Measurements from ENCODE around the gene NTN1. TPM values are rescaled to one million over a fixed set of nuclear protein-coding genes. Genes with fewer than 3 reads are reported as not detected.
"Not testable (repeated sequence)": the region's sequence is repeated elsewhere in the genome, so short reads cannot be mapped to it uniquely, and the experiment has no call there.

NTN1 gene
- total and polyA plus RNA-seq, 2 of the 13 experiments (the other 11 are each of a cell fraction or from before 2014, with no cell fraction given) = 0.04 to 0.05 TPM

GRCh38 chr17:9256751-9257629 lies 235.7 kb downstream of the NTN1 start:
- H3K79me2 ChIP-seq (ENCODE audit: insufficient read depth, low read length) = no peaks in the 10 kb centered on the region
- BruUV-seq (replicated peaks) = no TSS peak
- no peak overlapping the region; a peak in 1 of 6 replicates for H3K4me3 ChIP-seq (replicated peaks in 1 of 3; ENCODE audit: insufficient read depth in 1 of 3, low read depth in 2 of 3, low read length in 3 of 3)
- H2AFZ ChIP-seq (ENCODE audit: low read length) = no peak overlapping the region
- H3K9ac ChIP-seq (ENCODE audit: insufficient read depth, low read depth, low read length) = no peak overlapping the region
- H3K27ac ChIP-seq (ENCODE audit: extremely low read length, insufficient read depth, low read length) = no peak overlapping the region
- ATAC-seq (no peak), FAIRE-seq (no peak), DNase-seq (ENCODE audit: low spot score) (no peak)
- in situ Hi-C loops (cut with HindIII; ENCODE audit: extremely low pct_ligation_motif_present, low pct_unique_long_range_greater_than_20kb) (no loop called here), intact Hi-C loops (cut with micrococcal nuclease; ENCODE audit: unreplicated experiment) (no loop called here)
- WGBS (ENCODE audit: low lambda C conversion rate) = 43% methylated on average over 14 of the region's 19 CpGs
- no peaks in the 10 kb centered on the region for H4K20me1 ChIP-seq (ENCODE audit: insufficient read depth, low read length)
- H3K4me2 ChIP-seq (ENCODE audit: low read depth, low read length) = peak overlapping the region; percentile 31; the same call in 1 of the 2 replicates
- TF ChIP-seq TBP (CRISPR knock-in tag; IDR thresholded peaks at IDR 0.05) = no peak
- no peak for TF ChIP-seq SP5 (CRISPR knock-in tag; IDR thresholded peaks at IDR 0.05; ENCODE audit: borderline replicate concordance, low read depth)
- TF ChIP-seq BATF2 (CRISPR knock-in tag; IDR thresholded peaks at IDR 0.05) = no peak
- TF ChIP-seq ZNF7 (CRISPR knock-in tag; IDR thresholded peaks at IDR 0.05) = no peak
- no peak for TF ChIP-seq HMG20B (CRISPR knock-in tag; conservative IDR thresholded peaks at IDR 0.05)
- TF ChIP-seq BRF2 (CRISPR knock-in tag; IDR thresholded peaks at IDR 0.05) = no peak
- POLR2A ChIA-PET = no interaction called here
- no peaks in the 10 kb centered on the region for H3K27me3 ChIP-seq (ENCODE audit: control insufficient read depth in 1 of 2, insufficient read depth in 2 of 2, low read length in 2 of 2)
- H3K36me3 ChIP-seq (replicated peaks in 1 of 2; ENCODE audit: control insufficient read depth in 1 of 2, insufficient read depth in 2 of 2, low read length in 2 of 2) = no peaks in the 10 kb centered on the region
- no peaks in the 10 kb centered on the region for H3K9me3 ChIP-seq (ENCODE audit: low read length)
- CTCF ChIA-PET (ENCODE audit: low intra/inter-chr PET ratio, low total read pairs) = no interaction called here
- peaks cover 43% of the 10 kb centered on the region for H3K4me1 ChIP-seq (ENCODE audit: insufficient read depth, low read length)

- H3K27me3 ChIP-seq (ENCODE audit: control insufficient read depth in 1 of 2, insufficient read depth in 2 of 2, low read length in 2 of 2); BruUV-seq (replicated peaks); ATAC-seq; POLR2A ChIA-PET; FAIRE-seq; H4K20me1 ChIP-seq (ENCODE audit: insufficient read depth, low read length); H2AFZ ChIP-seq (ENCODE audit: low read length); H3K36me3 ChIP-seq (replicated peaks in 1 of 2; ENCODE audit: control insufficient read depth in 1 of 2, insufficient read depth in 2 of 2, low read length in 2 of 2); H3K9me3 ChIP-seq (ENCODE audit: low read length); intact Hi-C loops (cut with micrococcal nuclease; ENCODE audit: unreplicated experiment); in situ Hi-C loops (cut with HindIII; ENCODE audit: extremely low pct_ligation_motif_present, low pct_unique_long_range_greater_than_20kb); H3K4me3 ChIP-seq (replicated peaks in 1 of 3; ENCODE audit: insufficient read depth in 1 of 3, low read depth in 2 of 3, low read length in 3 of 3); H3K79me2 ChIP-seq (ENCODE audit: insufficient read depth, low read length); CTCF ChIA-PET (ENCODE audit: low intra/inter-chr PET ratio, low total read pairs); DNase-seq (ENCODE audit: low spot score); H3K27ac ChIP-seq (ENCODE audit: extremely low read length, insufficient read depth, low read length): not testable (repeated sequence)
- peak overlapping the region; percentile 7; the same call in 1 of the 2 replicates for H3K9ac ChIP-seq (ENCODE audit: insufficient read depth, low read depth, low read length)
- H3K4me1 ChIP-seq (ENCODE audit: insufficient read depth, low read length) = peaks cover 43% of the 10 kb centered on the region
- WGBS (ENCODE audit: low lambda C conversion rate) = 44% methylated on average over 9 of the region's 9 CpGs
- H3K4me2 ChIP-seq (ENCODE audit: low read depth, low read length) = peak overlapping the region; percentile 63
Observed at GRCh38 chr17:9257630-9257965, 236.3 kb downstream of the NTN1 start.

All from HepG2 (cell line).